Keratinocyte (primary cell): Measurements from ENCODE around the gene RGL1. TPM values are rescaled to one million over a fixed set of nuclear protein-coding genes. Genes with fewer than 3 reads are reported as not detected.
A peak's percentile ranks its signal among the peaks of the same experiment; 100 is the strongest.

ENCODE experiments used
- DNase-seq: peaks from one replicate; pipeline ENCODE4 v3.0.0-alpha.2; 2011; ENCODE audit warnings: low read depth, missing footprints, low spot score
- FAIRE-seq: peaks from 2 replicates; lab custom pipeline; 2011; peaks lifted over from hg19 to GRCh38; lab: Jason Lieb, UNC
- H2AFZ ChIP-seq: 2 replicates; pipeline ENCODE4 v1.6.0; 2012; ENCODE audit warnings: low read length, control low read depth, inconsistent platforms; ENCODE audit not compliant: control insufficient read depth
- H3K27ac ChIP-seq: 2 replicates; pipeline ENCODE4 v1.5.1; 2011; ENCODE audit warnings: low read length; ENCODE audit not compliant: control insufficient read depth, insufficient read depth
- H3K27me3 ChIP-seq: 3 replicates; pipeline ENCODE4 v1.6.0; 2011; ENCODE audit warnings: low read length; ENCODE audit not compliant: control insufficient read depth, insufficient read depth; ENCODE audit errors: extremely low read depth
- H3K36me3 ChIP-seq, 2 experiments: 2 replicates in 1 of 2; 3 replicates in 1 of 2; pipeline ENCODE4 v1.5.1; 2011; ENCODE audit warnings: low read length in 2 of 2, mild to moderate bottlenecking in 1 of 2; ENCODE audit not compliant: control insufficient read depth in 2 of 2, insufficient read depth in 2 of 2; ENCODE audit errors: extremely low read depth in 1 of 2
- H3K4me1 ChIP-seq: 3 replicates; pipeline ENCODE4 v1.5.1; 2011; ENCODE audit warnings: low read length; ENCODE audit not compliant: control insufficient read depth, insufficient read depth; ENCODE audit errors: extremely low read depth
- H3K4me2 ChIP-seq: 3 replicates; pipeline ENCODE4 v1.6.0; 2011; ENCODE audit warnings: low read depth, low read length; ENCODE audit not compliant: control insufficient read depth, insufficient read depth; ENCODE audit errors: extremely low read depth
- H3K4me3 ChIP-seq, 3 experiments: fragments of 200-600 bp in 1 of 3; sonication (generic) in 1 of 3; 2 replicates in 2 of 3; 3 replicates in 1 of 3; pipeline ENCODE4 v1.5.1; 2011 to 2016; ENCODE audit warnings: low read length in 3 of 3, mild to moderate bottlenecking in 3 of 3, control low read depth in 2 of 3, inconsistent platforms in 1 of 3, low read depth in 1 of 3, mixed read lengths in 1 of 3, mixed run types in 1 of 3, moderate library complexity in 1 of 3; ENCODE audit not compliant: control insufficient read depth in 2 of 3, insufficient read depth in 2 of 3; ENCODE audit errors: extremely low read depth in 1 of 3
- H3K79me2 ChIP-seq: 2 replicates; pipeline ENCODE4 v1.6.0; 2012; ENCODE audit warnings: low read length; ENCODE audit not compliant: control insufficient read depth, insufficient read depth
- H3K9ac ChIP-seq: 3 replicates; pipeline ENCODE4 v1.6.0; 2011; ENCODE audit warnings: low read length; ENCODE audit not compliant: control insufficient read depth, insufficient read depth; ENCODE audit errors: extremely low read depth
- H3K9me1 ChIP-seq: 3 replicates; pipeline ENCODE4 v1.6.0; 2011; ENCODE audit warnings: low read length; ENCODE audit not compliant: control insufficient read depth, insufficient read depth; ENCODE audit errors: extremely low read depth
- H3K9me3 ChIP-seq: 2 replicates; pipeline ENCODE4 v1.5.1; 2012; ENCODE audit warnings: low read depth, low read length; ENCODE audit not compliant: control insufficient read depth
- H4K20me1 ChIP-seq: 3 replicates; pipeline ENCODE4 v1.6.0; 2011; ENCODE audit warnings: low read length; ENCODE audit not compliant: control insufficient read depth, insufficient read depth; ENCODE audit errors: extremely low read depth
- CTCF ChIP-seq, 3 experiments: IDR thresholded peaks in 1 of 3; conservative IDR thresholded peaks in 1 of 3; optimal IDR thresholded peaks in 1 of 3; 2 replicates in 2 of 3; 3 replicates in 1 of 3; pipeline versions ENCODE3 to v1.5.1; 2011; ENCODE audit warnings: low read length in 3 of 3, mild to moderate bottlenecking in 3 of 3, moderate library complexity in 2 of 3, control low read depth in 1 of 3, inconsistent platforms in 1 of 3; ENCODE audit not compliant: insufficient read depth in 2 of 3; ENCODE audit errors: extremely low read depth in 1 of 3
- EZH2 ChIP-seq: IDR thresholded peaks from one replicate; pipeline ENCODE4 v1.6.1; 2012; ENCODE audit warnings: inconsistent platforms, mild to moderate bottlenecking, low read length, moderate library complexity
- dilution Hi-C: fragments of 300-500 bp; cut with MboI; formaldehyde crosslinking; loops from one replicate; pipeline ENCODE4 v1.7.0; 2020; ENCODE audit warnings: low sequenced_read_pairs; ENCODE audit not compliant: extremely low pct_ligation_motif_present
- polyA plus RNA-seq, 5 experiments: library from polyadenylated mRNA; depleted of rRNA in 3 of 5; stranded (reverse) in 3 of 5; stranded (forward) in 1 of 5; unstranded in 1 of 5; fragments of >200 nt; gene quantifications; 1 replicate in 1 of 5; 2 replicates in 3 of 5; 3 replicates in 1 of 5; pipeline versions ENCODE4 v1.2.1 to v1.2.3, GENCODE V29; 2011 to 2012; ENCODE audit warnings: missing spikeins in 2 of 5, low read depth in 1 of 5, low replicate concordance in 1 of 5

RGL1 gene
- polyA plus RNA-seq, 1 donor (not counting 4 experiments of a cell fraction or from before 2014, with no cell fraction given): 1.2 TPM

GRCh38 chr1:183945428-183946319 lies 140.8 kb downstream of the RGL1 start:
- H3K4me1 ChIP-seq: no peaks in the 10 kb centered on the region
- H3K9me1 ChIP-seq: no peaks in the 10 kb centered on the region
- no peaks in the 10 kb centered on the region for H3K36me3 ChIP-seq
- no peaks in the 10 kb centered on the region for H3K9me3 ChIP-seq
- FAIRE-seq (peak; percentile 63), DNase-seq (no peak)
- TF ChIP-seq EZH2: no peak
- TF ChIP-seq CTCF (optimal IDR thresholded peaks at IDR 0.05 in 1 of 3, IDR thresholded peaks at IDR 0.05 in 1 of 3, conservative IDR thresholded peaks at IDR 0.05 in 1 of 3; ENCODE audit: extremely low read depth in 1 of 3, insufficient read depth in 2 of 3, low read length in 3 of 3): no peak
- no peak overlapping the region for H3K4me3 ChIP-seq
- no peak overlapping the region for H3K4me2 ChIP-seq
- H4K20me1 ChIP-seq: no peaks in the 10 kb centered on the region
- H3K27me3 ChIP-seq: peaks cover 4% of the 10 kb centered on the region
- no peak overlapping the region for H3K9ac ChIP-seq
- no peak overlapping the region for H3K27ac ChIP-seq
- dilution Hi-C loops: no loop called here
- no peak overlapping the region for H2AFZ ChIP-seq
- no peaks in the 10 kb centered on the region for H3K79me2 ChIP-seq

- no peak overlapping the region for H3K4me3 ChIP-seq
- dilution Hi-C loops: no loop called here
- no peaks in the 10 kb centered on the region for H3K36me3 ChIP-seq
- peaks cover 4% of the 10 kb centered on the region for H3K27me3 ChIP-seq
- DNase-seq (no peak), FAIRE-seq (no peak)
- H3K4me1 ChIP-seq: no peaks in the 10 kb centered on the region
- H3K9me3 ChIP-seq: no peaks in the 10 kb centered on the region
- no peaks in the 10 kb centered on the region for H3K9me1 ChIP-seq
- no peak overlapping the region for H2AFZ ChIP-seq
- no peak overlapping the region for H3K9ac ChIP-seq
- no peak overlapping the region for H3K27ac ChIP-seq
- TF ChIP-seq EZH2: no peak
- TF ChIP-seq CTCF (optimal IDR thresholded peaks at IDR 0.05 in 1 of 3, IDR thresholded peaks at IDR 0.05 in 1 of 3, conservative IDR thresholded peaks at IDR 0.05 in 1 of 3; ENCODE audit: extremely low read depth in 1 of 3, insufficient read depth in 2 of 3, low read length in 3 of 3): no peak
- no peaks in the 10 kb centered on the region for H3K79me2 ChIP-seq
- H3K4me2 ChIP-seq: no peak overlapping the region
- H4K20me1 ChIP-seq: no peaks in the 10 kb centered on the region
These were observed 141.3 kb downstream of the RGL1 start for GRCh38 chr1:183946320-183946613.
